Heart left ventricle (tissue), 16 donors: ENCODE data around the gene MLKL. TPM values are rescaled to one million over a fixed set of nuclear protein-coding genes. Genes with fewer than 3 reads are reported as not detected.

Experiments
- ATAC-seq, 4 donors: fragments of 200-7000 bp; cut with Tn5 transposase; one replicate each; pipeline ENCODE4 v1.9.1; 2020 to 2022; ENCODE audit warnings: moderate library complexity in 4 of 4, mild to moderate bottlenecking in 3 of 4, moderate number of reproducible peaks in 1 of 4
- DNase-seq, 5 donors: peaks; one replicate each; pipeline ENCODE4 v3.0.0-alpha.2; 2020
- H3K27ac ChIP-seq, 12 donors: fragments of 200-600 bp; sonication (generic) in 4 of 12; one replicate each; pipeline versions ENCODE4 v1.5.0 to v1.8.0; 2016 to 2022; ENCODE audit warnings: mild to moderate bottlenecking in 2 of 12
- H3K27me3 ChIP-seq, 9 donors: fragments of 200-600 bp; sonication (generic) in 2 of 9; one replicate each; pipeline versions ENCODE4 v1.5.1 to v1.8.0; 2016 to 2022; ENCODE audit warnings: mild to moderate bottlenecking in 3 of 9
- H3K36me3 ChIP-seq, 9 donors: fragments of 200-600 bp; sonication (generic) in 2 of 9; one replicate each; pipeline versions ENCODE4 v1.5.0 to v1.8.0; 2018 to 2022; ENCODE audit warnings: mild to moderate bottlenecking in 2 of 9
- H3K4me1 ChIP-seq, 12 donors: fragments of 200-600 bp; sonication (generic) in 4 of 12; one replicate each; pipeline versions ENCODE4 v1.5.0 to v1.8.0; 2016 to 2022; ENCODE audit warnings: mild to moderate bottlenecking in 3 of 12
- H3K4me3 ChIP-seq, 12 donors: fragments of 200-600 bp; sonication (generic) in 4 of 12; one replicate each; pipeline versions ENCODE4 v1.5.0 to v1.8.0; 2017 to 2022; ENCODE audit warnings: mild to moderate bottlenecking in 9 of 12, moderate library complexity in 4 of 12
- H3K9me3 ChIP-seq, 12 donors: fragments of 200-600 bp; sonication (generic) in 4 of 12; one replicate each; pipeline versions ENCODE4 v1.5.0 to v1.8.0; 2016 to 2022; ENCODE audit warnings: mild to moderate bottlenecking in 1 of 12
- CTCF ChIP-seq, 12 donors: fragments of 200-600 bp; sonication (generic) in 4 of 12; IDR thresholded peaks; one replicate each; pipeline versions ENCODE4 v1.5.0 to v1.8.0; 2018 to 2022; ENCODE audit warnings: antibody characterized with exemption in 12 of 12, mild to moderate bottlenecking in 5 of 12
- POLR2A ChIP-seq, 2 donors: fragments of 450-650 bp; IDR thresholded peaks; one replicate each; pipeline ENCODE4 v1.6.1; 2017; ENCODE audit warnings: antibody characterized with exemption in 2 of 2, mild to moderate bottlenecking in 2 of 2, moderate library complexity in 2 of 2
- WGBS, 4 donors: extraction: QIAGEN DNeasy Blood & Tissue Kit in 2 of 4; methylation state at CpG; one replicate each; pipeline versions ENCODE4 v1.1.5 to v1.1.7; 2013 to 2018; 5-methylcytosine and 5-hydroxymethylcytosine counted together
- intact Hi-C, 10 donors: fragments of 100-400 bp; cut with DNase I; formaldehyde crosslinking; loops; one replicate each; pipeline versions ENCODE4 v1.11.1 to v1.14.2; 2022
- polyA plus RNA-seq, 2 donors: library from polyadenylated mRNA; stranded (reverse); fragments of 200-250 nt; gene quantifications; one replicate each; pipeline ENCODE4 v1.2.3, GENCODE V29; 2013
- total RNA-seq, 9 donors: library from RNA; depleted of rRNA in 2 of 9; stranded (reverse); fragments of >200 nt in 2 of 9; fragmentation: NEBNext Ultra II Directional in 3 of 9; extraction: Animal tissue kit (Norgen Biotek cat#: 25700) in 3 of 9; gene quantifications; one replicate each; pipeline versions ENCODE4 v1.1.0 to v1.2.4, GENCODE V29; 2016 to 2023
- donor health status: ischemic (EF 13 %, LVEDD 7.1; RV severe dilation, severe dysfunction).
- donor health status: healthy with polysubstance abuse.
- donor health status: DM: no; HTN: yes; CAD: no.
- donor health status: DM: no; HTN: no; CAD: no.
- donor health status: ischemic (EF 25% LVEDD 6.9; RV normal size, moderate dysfunction).
- donor health status: ischemic (EF 25% LVEDD 5.7; RV mildly dilated, moderate dysfunction).
- donor health status: healthy.
- donor health status: DM: yes; HTN: yes; CAD: no.
- donor health status: ischemic (EF 35%, LVEDD 5.7; RV mildly dilated, moderate dysfunction).
- donor health status: nonischemic (EF 11% LVEDD 7.7; RV severe dilation, severe dysfunction).
- donor health status: DM: yes; HTN: yes; CAD: no.
- donor health status: PGD.
- donor health status: ischemic (EF 29% LVEDD 5.4; RV normal size, mild dysfunction).
- donor health status: nonischemic (EF 23%, LVEDD 6.1; RV moderate dilation, normal function).

Gene MLKL
- total and polyA plus RNA-seq, 11 donors, result 2.2 to 14.9 (median 4.3) TPM

GRCh38 chr16:74736531-74737157 lies 36.0 kb upstream of the MLKL start:
- Histone ChIP-seq H3K4me3 (no peak overlapping the region), H3K27me3 (peaks cover 0 to 22% (median 5%) of the 10 kb centered on the region in 9 donors), H3K9me3 (no peaks in the 10 kb centered on the region), H3K27ac (no peak overlapping the region), H3K36me3 (no peaks in the 10 kb centered on the region), H3K4me1 (no peaks in the 10 kb centered on the region)
- TF ChIP-seq CTCF (IDR thresholded peaks at IDR 0.05) (no peak), POLR2A (IDR thresholded peaks at IDR 0.05) (no peak)
- DNase-seq (no peak), ATAC-seq (no peak)
- WGBS, 4 donors, result 68 to 77% (median 73%) methylated on average over 9 of the region's 9 CpGs
- intact Hi-C loops, result no loop called here

DNA sequence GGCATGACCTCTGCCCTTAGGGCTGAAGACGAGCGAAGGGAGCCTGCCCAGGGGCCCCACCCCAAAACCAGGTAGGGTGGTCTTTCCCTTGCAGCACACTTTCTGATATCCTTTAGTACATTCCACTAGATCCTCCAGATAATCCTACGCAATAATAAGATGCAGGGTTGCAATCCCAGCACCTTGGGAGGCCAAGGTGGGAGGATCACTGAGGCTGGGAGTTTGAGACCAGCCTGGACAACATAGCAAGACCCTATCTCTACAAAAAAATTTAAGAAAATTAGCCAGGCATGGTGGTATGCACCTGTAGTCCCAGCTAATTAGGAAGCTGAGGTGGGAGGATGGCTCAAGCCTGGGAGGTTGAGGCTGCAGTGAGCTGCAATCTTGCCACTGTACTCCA lies 34.9 kb upstream of the MLKL start:
- no peak overlapping the region for H3K27ac ChIP-seq
- H3K4me3 ChIP-seq, result no peak overlapping the region
- H3K4me1 ChIP-seq, result no peaks in the 10 kb centered on the region
- H3K9me3 ChIP-seq, result no peaks in the 10 kb centered on the region
- intact Hi-C loops, result no loop called here
- H3K36me3 ChIP-seq, result no peaks in the 10 kb centered on the region
- DNase-seq (no peak), ATAC-seq (no peak)
- 72 to 95% (median 94%) methylated on average over 3 of the region's 3 CpGs for WGBS, 4 donors
- no peak for TF ChIP-seq CTCF (IDR thresholded peaks at IDR 0.05)
- no peak for TF ChIP-seq POLR2A (IDR thresholded peaks at IDR 0.05)
- peaks cover 0 to 22% (median 5%) of the 10 kb centered on the region in 9 donors for H3K27me3 ChIP-seq

GRCh38 chr16:74735162-74735452 lies 34.4 kb upstream of the MLKL start:
- no peak for ATAC-seq
- 63 to 76% (median 63%) methylated on average over 8 to 10 of the region's 10 CpGs for WGBS, 4 donors
- no peak overlapping the region for H3K27ac ChIP-seq
- intact Hi-C loops, result no loop called here
- no peaks in the 10 kb centered on the region for H3K4me1 ChIP-seq
- no peak overlapping the region for H3K4me3 ChIP-seq
- H3K9me3 ChIP-seq, result no peaks in the 10 kb centered on the region
- H3K36me3 ChIP-seq, result no peaks in the 10 kb centered on the region
- DNase-seq, result no peak
- peaks cover 0 to 22% (median 5%) of the 10 kb centered on the region in 9 donors for H3K27me3 ChIP-seq
- TF ChIP-seq POLR2A (IDR thresholded peaks at IDR 0.05), result no peak
- no peak for TF ChIP-seq CTCF (IDR thresholded peaks at IDR 0.05)

DNA sequence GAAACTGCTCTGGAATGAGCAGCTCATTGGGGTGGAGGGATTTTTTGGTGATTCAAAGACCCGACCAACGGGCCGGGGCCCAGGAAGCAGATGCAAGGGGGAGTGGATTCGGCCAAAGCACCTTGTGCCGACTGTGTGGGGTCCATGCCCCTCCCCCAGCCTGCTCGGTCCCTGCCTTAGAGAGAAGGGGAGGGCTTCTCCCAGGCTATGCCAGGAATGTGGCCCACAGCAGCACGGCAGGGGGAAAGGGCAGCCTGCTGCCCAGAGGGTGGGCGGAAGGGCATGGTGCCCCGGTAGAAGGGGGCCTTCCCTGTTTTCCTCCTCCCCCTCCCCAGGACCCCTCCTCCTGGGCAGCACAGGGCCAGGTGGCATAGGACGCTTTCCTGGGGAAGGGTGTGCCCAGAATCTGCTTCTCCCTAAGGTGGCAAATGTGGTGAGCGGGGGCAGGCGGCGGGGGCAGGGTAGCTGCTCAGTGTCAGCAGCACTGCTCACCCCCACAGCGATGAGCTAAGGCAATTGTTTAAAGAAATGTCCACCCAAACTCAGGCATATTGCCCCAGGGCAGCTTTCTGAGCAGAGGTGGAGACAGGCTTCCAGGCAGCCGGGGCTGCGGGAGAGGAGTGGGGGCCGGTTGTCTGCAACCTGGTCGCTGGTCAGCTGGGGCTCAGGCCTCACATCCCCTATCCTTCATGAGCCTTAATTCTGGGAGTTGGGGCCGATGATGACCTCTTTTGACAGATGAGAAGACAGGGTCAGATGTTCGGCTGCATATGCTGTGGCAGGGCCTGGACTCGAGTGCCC lies 33.9 kb upstream of the MLKL start:
- peaks cover 0 to 22% (median 5%) of the 10 kb centered on the region in 9 donors for H3K27me3 ChIP-seq
- 52 to 64% (median 55%) methylated on average over 16 to 21 of the region's 21 CpGs for WGBS, 4 donors
- H3K4me3 ChIP-seq, result no peak overlapping the region
- intact Hi-C loops, result no loop called here
- no peaks in the 10 kb centered on the region for H3K4me1 ChIP-seq
- TF ChIP-seq CTCF (IDR thresholded peaks at IDR 0.05) (no peak), POLR2A (IDR thresholded peaks at IDR 0.05) (no peak)
- H3K9me3 ChIP-seq, result no peaks in the 10 kb centered on the region
- no peak for DNase-seq
- no peak overlapping the region for H3K27ac ChIP-seq
- H3K36me3 ChIP-seq, result no peaks in the 10 kb centered on the region
- ATAC-seq, result no peak
